Measurements from ENCODE around the gene TFAP2E. TPM values are rescaled to one million over a fixed set of nuclear protein-coding genes. Genes with fewer than 3 reads are reported as not detected.

TFAP2E gene
- total RNA-seq, 3 donors from 2014 or later (not counting 1 experiment from before 2014, with no cell fraction given) = 6.6 to 7.3 (median 6.9) TPM

DNA sequence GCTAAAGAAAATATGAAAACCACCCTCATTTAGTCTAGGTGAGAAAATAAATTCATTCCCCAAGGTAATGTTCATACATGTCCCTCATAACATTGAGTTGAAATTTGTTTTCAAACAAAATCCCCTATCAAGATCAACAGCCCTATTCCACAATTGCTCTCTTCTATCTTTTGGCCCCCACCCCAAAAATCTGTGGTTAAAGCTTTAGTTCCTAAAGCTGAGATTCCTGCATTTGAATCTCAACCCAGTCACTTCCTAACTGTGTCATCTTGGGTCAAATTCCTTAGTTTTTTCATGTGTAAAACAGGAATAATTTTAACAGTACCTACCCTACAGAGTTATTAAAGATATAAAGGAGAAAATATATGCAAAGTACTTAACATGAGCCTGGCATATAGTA, 37.9 kb upstream of the TFAP2E start:
- H3K36me3 ChIP-seq (ENCODE audit: control insufficient read depth, insufficient read depth, low read length) = peaks cover 15% of the 10 kb centered on the region
- no peaks in the 10 kb centered on the region for H3K27me3 Mint-ChIP-seq (ENCODE audit: low read depth in 2 of 2)
- ATAC-seq = no peak
- TF ChIP-seq, protein P1, sequence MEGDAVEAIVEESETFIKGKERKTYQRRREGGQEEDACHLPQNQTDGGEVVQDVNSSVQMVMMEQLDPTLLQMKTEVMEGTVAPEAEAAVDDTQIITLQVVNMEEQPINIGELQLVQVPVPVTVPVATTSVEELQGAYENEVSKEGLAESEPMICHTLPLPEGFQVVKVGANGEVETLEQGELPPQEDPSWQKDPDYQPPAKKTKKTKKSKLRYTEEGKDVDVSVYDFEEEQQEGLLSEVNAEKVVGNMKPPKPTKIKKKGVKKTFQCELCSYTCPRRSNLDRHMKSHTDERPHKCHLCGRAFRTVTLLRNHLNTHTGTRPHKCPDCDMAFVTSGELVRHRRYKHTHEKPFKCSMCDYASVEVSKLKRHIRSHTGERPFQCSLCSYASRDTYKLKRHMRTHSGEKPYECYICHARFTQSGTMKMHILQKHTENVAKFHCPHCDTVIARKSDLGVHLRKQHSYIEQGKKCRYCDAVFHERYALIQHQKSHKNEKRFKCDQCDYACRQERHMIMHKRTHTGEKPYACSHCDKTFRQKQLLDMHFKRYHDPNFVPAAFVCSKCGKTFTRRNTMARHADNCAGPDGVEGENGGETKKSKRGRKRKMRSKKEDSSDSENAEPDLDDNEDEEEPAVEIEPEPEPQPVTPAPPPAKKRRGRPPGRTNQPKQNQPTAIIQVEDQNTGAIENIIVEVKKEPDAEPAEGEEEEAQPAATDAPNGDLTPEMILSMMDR (IDR thresholded peaks at IDR 0.05) = no peak
- no peak overlapping the region for H3K4me3 Mint-ChIP-seq
- H3K4me3 ChIP-seq (ENCODE audit: low read length) = no peak overlapping the region
- H3K4me1 ChIP-seq (ENCODE audit: control insufficient read depth, insufficient read depth, low read length) = peaks cover 17% of the 10 kb centered on the region
- DNase-seq = no peak
- peaks cover 5% of the 10 kb centered on the region for H3K36me3 Mint-ChIP-seq
- H3K27me3 ChIP-seq (ENCODE audit: control insufficient read depth, insufficient read depth, low read length) = no peaks in the 10 kb centered on the region
- peak overlapping the region in 1 of 2 donors; percentile 5 for H3K27ac Mint-ChIP-seq
- peaks cover 8% of the 10 kb centered on the region for H3K9me3 ChIP-seq (ENCODE audit: control insufficient read depth, insufficient read depth, low read length)
- H3K27ac ChIP-seq (ENCODE audit: low read length) = no peak overlapping the region
- peaks cover 45 to 48% of the 10 kb centered on the region in 2 donors for H3K4me1 Mint-ChIP-seq
- intact Hi-C loops (cut with micrococcal nuclease) = no loop called here
- H3K9me3 Mint-ChIP-seq = peaks cover 0 to 2% of the 10 kb centered on the region in 2 donors

DNA sequence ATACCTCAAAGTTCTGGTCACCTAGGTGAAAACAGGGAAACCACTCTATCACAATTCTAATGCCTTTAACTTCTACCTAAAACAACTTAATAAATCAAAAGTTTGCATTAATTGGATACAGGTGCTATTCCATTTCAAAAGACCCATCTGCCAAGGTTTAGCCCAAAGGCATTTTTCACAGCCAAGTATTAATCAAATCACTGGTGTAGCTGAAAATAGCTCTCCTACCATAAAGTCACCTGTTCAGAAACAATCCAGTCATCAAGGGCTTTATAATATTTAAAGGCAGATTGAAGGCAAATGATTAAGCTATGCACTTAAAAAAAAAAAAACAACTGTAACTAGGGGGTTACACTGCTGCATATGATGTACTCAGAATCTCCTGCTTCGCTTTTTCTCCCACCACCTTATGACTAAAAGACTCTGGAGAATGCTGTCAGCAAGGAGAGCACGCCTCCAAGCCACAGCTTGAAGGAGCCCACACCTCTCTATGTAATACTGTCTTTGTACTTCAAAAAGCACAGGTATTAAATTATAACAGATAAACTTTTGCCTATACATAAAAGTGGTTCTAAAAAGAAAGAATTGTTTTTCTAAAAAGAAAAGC, 36.5 kb upstream of the TFAP2E start:
- Histone ChIP-seq H3K27me3 (ENCODE audit: control insufficient read depth, insufficient read depth, low read length) (no peaks in the 10 kb centered on the region), H3K27ac (ENCODE audit: low read length) (no peak overlapping the region)
- TF ChIP-seq, protein P1 (IDR thresholded peaks at IDR 0.05) = no peak

DNA sequence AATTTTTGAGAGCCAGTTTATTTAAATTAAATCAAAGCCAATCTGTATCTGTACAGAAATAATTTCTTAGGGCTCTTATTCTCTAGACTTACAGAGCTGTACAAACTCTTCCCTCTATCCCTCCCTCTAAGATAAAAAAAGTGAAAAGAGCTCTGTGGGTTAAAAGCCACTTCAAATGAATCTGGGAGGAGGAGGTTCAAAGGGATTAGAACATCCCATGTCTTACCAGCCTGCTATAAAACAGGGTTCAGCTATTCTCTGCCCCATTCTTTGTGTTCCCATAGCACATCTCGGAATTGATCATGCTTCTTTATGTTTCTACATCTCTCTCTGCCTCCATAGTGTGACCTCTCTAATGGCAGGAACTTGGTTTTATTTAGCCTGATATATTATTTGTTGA, 35.3 kb upstream of the TFAP2E start:
- Mint-ChIP-seq H3K27ac (peak overlapping the region in 1 of 2 donors; percentile 85), H3K4me3 (no peak overlapping the region), H3K36me3 (no peaks in the 10 kb centered on the region), H3K27me3 (ENCODE audit: low read depth in 2 of 2) (no peaks in the 10 kb centered on the region), H3K9me3 (no peaks in the 10 kb centered on the region), H3K4me1 (peaks cover 64 to 65% of the 10 kb centered on the region in 2 donors)
- H3K9me3 ChIP-seq (ENCODE audit: control insufficient read depth, insufficient read depth, low read length) = no peaks in the 10 kb centered on the region
- no peak overlapping the region for H3K4me3 ChIP-seq (ENCODE audit: low read length)
- DNase-seq (peak in 1 of 2 donors; percentile 32), ATAC-seq (no peak)
- peaks cover 3% of the 10 kb centered on the region for H3K36me3 ChIP-seq (ENCODE audit: control insufficient read depth, insufficient read depth, low read length)
- H3K27me3 ChIP-seq (ENCODE audit: control insufficient read depth, insufficient read depth, low read length) = no peaks in the 10 kb centered on the region
- H3K4me1 ChIP-seq (ENCODE audit: control insufficient read depth, insufficient read depth, low read length) = peaks cover 25% of the 10 kb centered on the region
- TF ChIP-seq, protein P1 (IDR thresholded peaks at IDR 0.05) = no peak
- intact Hi-C loops (cut with micrococcal nuclease) = no loop called here
- H3K27ac ChIP-seq (ENCODE audit: low read length) = no peak overlapping the region
- WGBS (ENCODE audit: insufficient coverage) = 100% methylated on average over 1 of the region's 1 CpG

More for the DNA sequence above, 36.5 kb upstream of the TFAP2E start:
- Mint-ChIP-seq H3K36me3 (no peaks in the 10 kb centered on the region), H3K4me1 (peaks cover 55 to 59% of the 10 kb centered on the region in 2 donors), H3K9me3 (no peaks in the 10 kb centered on the region), H3K4me3 (no peak overlapping the region), H3K27ac (peak overlapping the region; percentile 9 to 33), H3K27me3 (ENCODE audit: low read depth in 2 of 2) (no peaks in the 10 kb centered on the region)
- Histone ChIP-seq H3K4me3 (ENCODE audit: low read length) (no peak overlapping the region), H3K36me3 (ENCODE audit: control insufficient read depth, insufficient read depth, low read length) (peaks cover 4% of the 10 kb centered on the region), H3K4me1 (ENCODE audit: control insufficient read depth, insufficient read depth, low read length) (peaks cover 24% of the 10 kb centered on the region), H3K9me3 (ENCODE audit: control insufficient read depth, insufficient read depth, low read length) (no peaks in the 10 kb centered on the region)
- peak in 1 of 2 donors; percentile 28 for DNase-seq
- 100% methylated on average over 1 of the region's 2 CpGs for WGBS (ENCODE audit: insufficient coverage)
- intact Hi-C loops (cut with micrococcal nuclease) = no loop called here
- ATAC-seq = no peak

Data from natural killer cell (primary cell).